ENCODE results near the gene ACYP2. TPM values are rescaled to one million over a fixed set of nuclear protein-coding genes. Genes with fewer than 3 reads are reported as not detected.

The ACYP2 gene
- total RNA-seq, 1 donor, result 10.7 TPM

DNA sequence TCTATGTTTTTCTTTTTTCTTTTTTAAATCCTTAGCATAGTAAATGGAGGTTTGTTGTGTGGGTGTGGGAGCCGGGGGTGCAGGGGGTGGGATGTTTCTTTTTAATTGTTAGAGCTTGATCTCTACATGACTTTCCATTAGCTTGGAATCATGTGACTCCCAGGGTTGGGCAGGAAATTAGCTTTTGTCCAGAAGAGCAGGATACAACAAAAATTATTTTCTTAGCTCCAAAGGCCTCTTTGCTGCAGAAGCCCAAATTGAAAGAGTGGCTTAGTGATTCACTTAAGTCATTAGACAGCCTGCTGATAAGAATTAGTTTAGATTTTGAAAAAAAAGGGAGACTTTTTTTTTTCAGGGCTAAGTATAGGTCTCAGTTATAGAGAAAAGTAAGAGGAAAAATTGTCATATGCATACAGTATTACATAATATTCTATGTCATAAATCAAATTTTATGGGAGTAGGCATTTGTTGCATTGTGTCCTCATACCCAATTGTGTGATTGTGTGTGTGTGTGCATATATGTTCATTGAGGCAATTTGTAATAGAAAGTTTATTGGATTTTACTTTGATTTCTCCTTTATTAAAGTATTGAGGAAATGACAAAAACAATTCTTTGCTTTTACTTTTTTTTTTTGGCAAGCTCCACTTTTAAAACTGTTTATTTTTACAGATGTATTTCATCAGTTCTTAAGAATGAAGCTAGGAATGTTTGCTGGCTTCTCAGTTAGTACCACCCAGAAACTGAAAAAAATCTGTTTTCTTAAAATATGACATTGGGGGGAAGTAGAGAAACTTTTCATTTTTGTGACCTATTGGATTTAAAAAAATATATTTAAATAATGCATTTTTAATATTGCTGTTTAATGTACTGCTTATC is 93.2 kb downstream of the ACYP2 start:
- H3K27me3 ChIP-seq (ENCODE audit: insufficient read depth, low read length), result no peaks in the 10 kb centered on the region
- no peaks in the 10 kb centered on the region for H3K4me1 ChIP-seq (ENCODE audit: insufficient read depth, low read length)
- no peaks in the 10 kb centered on the region for H3K9me3 ChIP-seq (ENCODE audit: low read depth, low read length)
- H3K4me3 ChIP-seq (ENCODE audit: low read length), result no peak overlapping the region

DNA sequence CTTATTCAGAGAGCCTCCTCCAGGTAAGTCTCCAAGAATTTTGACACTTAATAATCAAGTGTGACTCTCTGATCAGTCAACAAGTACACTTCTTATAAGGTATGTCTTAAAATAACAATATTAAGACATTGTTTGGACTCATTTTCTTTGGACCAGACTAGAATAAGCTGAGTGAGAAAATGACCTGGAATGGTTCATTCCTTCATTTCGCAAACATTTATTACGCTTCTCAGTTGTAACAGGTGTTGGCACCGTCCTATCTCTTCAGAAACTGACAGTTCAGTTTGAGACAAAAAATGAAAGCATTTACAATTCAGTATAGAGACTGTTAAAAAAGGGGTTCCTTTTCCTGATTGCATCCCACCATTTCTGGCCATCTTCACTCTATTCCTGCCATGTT is 94.0 kb downstream of the ACYP2 start:
- Histone ChIP-seq H3K4me1 (ENCODE audit: insufficient read depth, low read length) (no peaks in the 10 kb centered on the region), H3K4me3 (ENCODE audit: low read length) (no peak overlapping the region), H3K9me3 (ENCODE audit: low read depth, low read length) (no peaks in the 10 kb centered on the region), H3K27me3 (ENCODE audit: insufficient read depth, low read length) (no peaks in the 10 kb centered on the region)

DNA sequence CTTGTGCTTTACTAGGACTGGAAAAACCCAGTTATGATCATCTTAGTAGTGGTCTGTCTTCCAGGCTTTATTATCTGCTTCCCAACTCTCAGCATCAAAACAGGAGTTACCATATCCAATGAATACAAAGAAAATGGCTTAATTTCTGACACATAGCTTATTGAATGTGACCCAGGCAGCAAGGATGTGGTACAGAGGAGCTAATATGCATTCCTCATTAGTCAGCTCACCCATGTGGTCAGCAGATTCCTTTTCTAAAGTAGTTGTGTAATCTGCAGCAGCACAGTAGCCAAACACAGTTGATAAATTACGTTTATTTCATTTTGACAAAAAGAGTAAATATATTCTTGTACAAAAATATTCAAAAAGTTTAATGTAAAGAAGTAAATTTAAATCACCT is 97.0 kb downstream of the ACYP2 start:
- Histone ChIP-seq H3K27me3 (ENCODE audit: insufficient read depth, low read length) (no peaks in the 10 kb centered on the region), H3K9me3 (ENCODE audit: low read depth, low read length) (peaks cover 9% of the 10 kb centered on the region), H3K4me3 (ENCODE audit: low read length) (no peak overlapping the region), H3K4me1 (ENCODE audit: insufficient read depth, low read length) (no peaks in the 10 kb centered on the region)

DNA sequence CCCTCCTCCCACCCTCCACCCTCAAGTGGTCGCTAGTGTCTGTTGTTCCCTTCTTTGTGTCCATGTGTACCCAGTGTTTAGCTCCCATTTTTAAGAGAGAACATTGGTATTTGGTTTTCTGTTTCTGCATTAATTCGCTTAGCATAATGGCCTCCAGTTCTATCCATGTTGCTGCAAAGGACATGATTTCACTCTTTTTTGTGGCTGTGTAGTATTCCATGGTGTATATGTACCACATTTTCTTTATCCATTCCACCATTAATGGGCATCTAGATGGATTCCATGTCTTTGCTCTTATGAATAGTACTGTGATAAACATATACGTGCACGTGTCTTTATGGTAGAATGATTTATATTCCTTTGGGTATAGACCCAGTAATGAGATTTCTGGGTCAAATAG is 97.7 kb downstream of the ACYP2 start:
- no peak overlapping the region for H3K4me3 ChIP-seq (ENCODE audit: low read length)
- H3K27me3 ChIP-seq (ENCODE audit: insufficient read depth, low read length), result no peaks in the 10 kb centered on the region
- peaks cover 9% of the 10 kb centered on the region for H3K9me3 ChIP-seq (ENCODE audit: low read depth, low read length)
- no peaks in the 10 kb centered on the region for H3K4me1 ChIP-seq (ENCODE audit: insufficient read depth, low read length)

DNA sequence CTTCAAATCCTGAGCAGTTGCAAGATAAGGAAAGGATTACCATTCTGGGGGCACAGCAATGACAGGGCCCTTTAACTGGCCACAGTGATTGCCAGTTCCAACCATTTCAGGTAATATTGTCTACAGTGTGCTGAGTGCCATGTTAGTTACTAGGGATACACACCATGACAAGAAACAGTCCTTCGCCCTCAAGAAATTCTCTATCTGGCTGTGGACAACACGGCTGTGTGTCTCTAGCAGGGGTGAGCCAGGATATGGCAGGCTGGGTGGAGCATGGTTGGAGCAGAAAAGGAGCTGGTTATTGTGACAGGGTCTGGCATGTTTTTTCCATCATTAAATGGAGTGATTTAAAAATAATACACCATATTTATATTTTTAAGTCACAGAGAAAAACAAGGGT is 109.6 kb downstream of the ACYP2 start:
- H3K4me3 ChIP-seq (ENCODE audit: low read length), result no peak overlapping the region
- H3K4me1 ChIP-seq (ENCODE audit: insufficient read depth, low read length), result no peaks in the 10 kb centered on the region
- no peaks in the 10 kb centered on the region for H3K9me3 ChIP-seq (ENCODE audit: low read depth, low read length)
- no peaks in the 10 kb centered on the region for H3K27me3 ChIP-seq (ENCODE audit: insufficient read depth, low read length)

DNA sequence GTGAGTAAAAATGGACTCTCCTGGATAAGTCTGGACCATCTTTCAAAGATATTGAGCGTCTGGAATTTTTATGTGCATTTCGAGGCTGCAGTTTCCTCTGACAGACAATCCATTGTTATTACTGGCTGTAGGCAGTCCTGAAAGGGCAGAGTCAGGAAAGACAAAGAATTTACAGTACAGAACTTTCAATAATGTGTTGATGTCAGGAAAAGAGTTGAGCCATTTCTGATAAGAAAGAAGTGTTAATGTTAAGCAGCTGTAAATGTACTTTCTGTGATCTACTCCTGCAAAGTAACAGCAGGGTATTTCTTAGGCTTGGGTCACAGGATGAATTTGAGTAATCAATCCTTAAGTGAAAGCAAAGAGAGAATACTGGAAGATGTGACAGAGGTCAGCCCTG is 110.8 kb downstream of the ACYP2 start:
- Histone ChIP-seq H3K4me1 (ENCODE audit: insufficient read depth, low read length) (no peaks in the 10 kb centered on the region), H3K9me3 (ENCODE audit: low read depth, low read length) (no peaks in the 10 kb centered on the region), H3K27me3 (ENCODE audit: insufficient read depth, low read length) (no peaks in the 10 kb centered on the region), H3K4me3 (ENCODE audit: low read length) (no peak overlapping the region)

DNA sequence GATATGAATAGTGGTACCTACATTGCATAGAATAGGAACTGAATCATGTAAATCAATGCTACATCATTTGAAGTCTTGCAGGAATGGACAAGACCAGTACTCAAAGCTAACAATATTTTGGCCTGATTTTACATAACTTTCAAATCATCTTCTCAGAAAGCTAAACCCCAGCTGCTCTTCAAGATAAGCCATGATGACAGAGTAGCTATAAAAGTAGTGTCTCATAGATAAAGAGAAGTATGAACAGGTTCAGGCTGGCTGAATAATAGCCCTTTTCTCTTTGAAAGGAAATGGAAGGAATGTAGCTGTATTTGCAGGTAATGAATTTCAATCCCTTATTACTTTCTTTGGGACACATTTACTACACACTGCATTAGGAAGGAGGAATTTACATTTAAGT is 112.4 kb downstream of the ACYP2 start:
- H3K27me3 ChIP-seq (ENCODE audit: insufficient read depth, low read length), result no peaks in the 10 kb centered on the region
- no peaks in the 10 kb centered on the region for H3K4me1 ChIP-seq (ENCODE audit: insufficient read depth, low read length)
- H3K9me3 ChIP-seq (ENCODE audit: low read depth, low read length), result no peaks in the 10 kb centered on the region
- H3K4me3 ChIP-seq (ENCODE audit: low read length), result no peak overlapping the region

DNA sequence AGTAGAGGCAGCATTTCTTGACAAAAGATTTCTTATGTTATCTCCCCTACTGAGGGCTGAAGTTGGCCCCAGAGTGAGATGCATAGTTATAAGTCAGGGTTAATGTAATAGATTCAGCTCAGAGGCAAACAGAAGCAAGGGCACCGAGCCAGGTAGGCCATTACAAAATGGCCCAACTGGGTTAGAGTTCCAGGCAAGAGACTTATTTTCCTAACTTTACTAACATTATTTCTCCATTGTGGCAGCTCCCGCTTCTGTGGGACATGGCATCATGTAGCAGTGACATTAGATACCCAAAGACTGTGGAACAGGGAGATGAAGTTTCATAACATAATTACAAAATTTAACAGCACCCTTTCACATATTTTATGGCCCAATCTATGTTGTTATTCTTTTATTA is 113.5 kb downstream of the ACYP2 start:
- Histone ChIP-seq H3K4me1 (ENCODE audit: insufficient read depth, low read length) (no peaks in the 10 kb centered on the region), H3K27me3 (ENCODE audit: insufficient read depth, low read length) (no peaks in the 10 kb centered on the region), H3K9me3 (ENCODE audit: low read depth, low read length) (no peaks in the 10 kb centered on the region), H3K4me3 (ENCODE audit: low read length) (no peak overlapping the region)

DNA sequence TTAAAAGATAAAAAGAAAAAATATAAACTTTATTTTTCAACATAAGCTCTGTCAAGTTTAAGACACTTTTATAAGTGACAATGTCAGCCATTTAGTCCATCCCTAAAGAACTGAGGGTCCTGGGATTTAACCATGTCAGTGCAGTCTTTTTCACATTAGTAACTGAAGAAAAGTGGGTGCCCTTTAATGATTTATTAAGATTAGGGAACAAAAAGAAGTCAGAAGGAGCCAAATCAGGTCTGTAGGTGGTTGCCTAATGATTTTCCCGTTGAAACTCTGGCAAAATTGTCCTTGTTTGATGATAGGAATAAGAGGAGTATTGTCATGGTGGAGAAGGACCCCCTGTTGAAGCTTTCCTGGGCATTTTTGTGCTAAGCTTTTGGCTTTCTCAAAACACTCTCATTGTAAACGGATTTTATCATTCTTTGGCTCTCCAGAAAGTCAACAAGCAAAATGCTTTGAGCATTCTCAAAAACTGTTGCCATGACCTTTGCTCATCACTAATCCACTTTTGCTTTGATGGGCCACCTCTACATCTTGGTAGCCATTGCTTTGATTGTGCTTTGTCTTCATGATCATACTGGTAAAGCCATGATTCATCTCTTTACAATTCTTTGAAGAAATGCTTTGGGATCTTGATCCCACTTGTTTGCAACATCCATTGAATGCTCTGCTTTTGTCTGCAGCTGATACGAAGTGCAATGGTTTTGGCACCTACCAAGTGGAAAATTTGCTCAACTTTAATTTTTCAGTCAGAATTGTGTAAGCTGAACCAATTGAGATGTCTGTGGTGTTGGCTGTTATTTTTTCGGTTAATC is 118.6 kb downstream of the ACYP2 start:
- no peaks in the 10 kb centered on the region for H3K27me3 ChIP-seq (ENCODE audit: insufficient read depth, low read length)
- H3K9me3 ChIP-seq (ENCODE audit: low read depth, low read length), result no peaks in the 10 kb centered on the region
- H3K4me1 ChIP-seq (ENCODE audit: insufficient read depth, low read length), result no peaks in the 10 kb centered on the region
- H3K4me3 ChIP-seq (ENCODE audit: low read length), result no peak overlapping the region

DNA sequence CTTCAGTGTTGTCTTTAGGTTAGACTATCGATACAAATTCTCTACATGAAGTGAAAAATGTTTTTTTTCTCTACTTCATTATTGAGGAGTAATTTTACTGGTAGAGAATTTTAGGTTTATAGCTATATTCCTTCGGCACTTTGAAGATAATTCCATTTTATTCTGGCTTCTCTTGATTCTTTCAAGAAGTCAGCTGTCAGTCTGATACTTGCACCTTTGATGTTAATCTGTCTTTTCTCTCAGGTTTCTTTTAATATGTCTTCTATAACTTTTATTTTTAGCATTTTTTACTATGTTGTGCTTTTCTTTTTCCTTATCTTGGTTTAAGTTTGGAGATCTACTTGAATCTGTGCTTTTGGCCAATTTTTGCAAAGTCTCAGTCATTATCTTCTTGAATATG is 122.0 kb downstream of the ACYP2 start:
- Histone ChIP-seq H3K27me3 (ENCODE audit: insufficient read depth, low read length) (no peaks in the 10 kb centered on the region), H3K9me3 (ENCODE audit: low read depth, low read length) (no peaks in the 10 kb centered on the region), H3K4me1 (ENCODE audit: insufficient read depth, low read length) (no peaks in the 10 kb centered on the region), H3K4me3 (ENCODE audit: low read length) (no peak overlapping the region)

DNA sequence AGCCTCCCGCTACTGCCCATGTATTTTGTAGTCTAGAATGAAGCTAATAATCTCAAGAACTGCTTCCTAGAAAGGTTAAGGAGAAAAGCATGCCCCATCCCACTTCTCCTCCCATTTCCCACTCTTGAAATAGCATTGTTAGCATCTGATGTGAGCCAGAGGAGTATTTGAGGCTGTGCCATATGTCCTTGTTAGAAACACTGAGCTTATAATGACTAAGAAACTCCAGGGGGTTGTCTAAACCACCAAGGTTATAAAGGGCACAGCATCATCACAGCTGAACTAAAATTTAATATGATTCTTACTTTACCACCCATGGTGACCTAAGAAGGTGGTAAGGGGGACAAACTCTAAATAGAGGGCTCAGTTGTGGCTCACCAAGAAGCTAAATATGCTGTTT is 124.0 kb downstream of the ACYP2 start:
- no peaks in the 10 kb centered on the region for H3K4me1 ChIP-seq (ENCODE audit: insufficient read depth, low read length)
- no peaks in the 10 kb centered on the region for H3K9me3 ChIP-seq (ENCODE audit: low read depth, low read length)
- H3K4me3 ChIP-seq (ENCODE audit: low read length), result no peak overlapping the region
- no peaks in the 10 kb centered on the region for H3K27me3 ChIP-seq (ENCODE audit: insufficient read depth, low read length)

DNA sequence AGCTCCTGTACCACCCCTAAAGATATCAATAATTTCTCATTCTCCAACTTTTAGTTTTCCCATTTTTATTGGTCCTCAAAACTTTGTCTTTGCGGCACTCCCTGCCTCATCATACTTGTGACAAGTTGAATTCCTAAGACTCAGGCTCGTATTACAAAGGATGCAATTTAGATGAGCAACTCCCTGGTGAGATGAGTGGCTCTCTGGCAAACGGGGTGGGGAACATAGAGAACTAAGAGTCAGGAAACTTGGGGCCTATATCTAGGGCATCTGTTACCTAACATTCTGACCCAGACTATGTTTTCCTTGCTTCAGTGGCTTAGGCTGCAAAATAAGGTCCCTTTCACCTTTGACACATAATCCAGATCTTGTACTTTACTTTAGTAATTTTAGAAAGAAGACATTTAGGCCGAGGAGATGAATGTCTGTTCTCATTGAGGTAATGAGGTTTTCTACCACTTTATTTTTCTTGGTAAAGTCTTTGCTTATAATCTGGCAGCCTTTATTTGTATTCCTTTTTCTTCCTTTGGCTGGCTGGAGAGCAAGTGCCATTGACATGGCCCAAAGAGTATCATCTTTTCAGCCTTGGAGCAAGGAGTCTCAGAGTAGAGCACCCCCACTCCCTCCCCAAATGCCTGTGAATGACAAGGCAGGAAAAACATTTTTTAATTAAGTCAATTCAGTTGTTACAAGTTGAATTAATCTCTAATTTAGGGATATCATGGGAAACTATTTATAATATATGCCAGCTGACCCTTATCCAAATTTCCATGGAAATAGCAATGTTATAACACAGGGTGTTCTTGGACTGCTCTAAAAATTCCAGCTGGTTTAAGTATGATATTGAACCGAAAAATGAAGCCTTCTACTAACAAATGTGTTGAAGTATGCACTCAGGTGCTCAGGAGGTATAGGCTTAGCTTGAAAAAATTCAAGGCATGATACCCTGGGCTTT is 125.4 kb downstream of the ACYP2 start:
- no peaks in the 10 kb centered on the region for H3K9me3 ChIP-seq (ENCODE audit: low read depth, low read length)
- no peaks in the 10 kb centered on the region for H3K4me1 ChIP-seq (ENCODE audit: insufficient read depth, low read length)
- H3K27me3 ChIP-seq (ENCODE audit: insufficient read depth, low read length), result no peaks in the 10 kb centered on the region
- H3K4me3 ChIP-seq (ENCODE audit: low read length), result no peak overlapping the region

DNA sequence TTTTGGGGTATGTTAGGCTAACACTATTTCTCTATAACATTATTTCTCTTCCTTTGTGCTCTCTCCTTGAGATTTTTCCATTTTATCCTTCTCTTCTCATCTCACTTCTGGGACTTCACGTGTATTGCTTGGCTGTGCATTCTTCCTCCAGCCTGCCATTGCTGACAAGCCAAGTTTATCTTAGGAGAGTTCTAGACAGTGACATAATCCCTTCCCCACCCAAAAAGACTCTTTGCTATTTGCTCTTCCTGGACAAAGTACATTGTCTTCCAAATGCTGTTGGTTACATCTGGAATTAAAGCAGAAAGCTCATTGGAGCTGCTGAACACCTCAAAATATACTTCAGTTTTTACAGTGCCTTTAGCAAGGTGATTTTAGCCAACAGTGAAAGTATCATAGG is 131.7 kb downstream of the ACYP2 start:
- no peaks in the 10 kb centered on the region for H3K9me3 ChIP-seq (ENCODE audit: low read depth, low read length)
- no peaks in the 10 kb centered on the region for H3K27me3 ChIP-seq (ENCODE audit: insufficient read depth, low read length)
- no peaks in the 10 kb centered on the region for H3K4me1 ChIP-seq (ENCODE audit: insufficient read depth, low read length)
- H3K4me3 ChIP-seq (ENCODE audit: low read length), result no peak overlapping the region

DNA sequence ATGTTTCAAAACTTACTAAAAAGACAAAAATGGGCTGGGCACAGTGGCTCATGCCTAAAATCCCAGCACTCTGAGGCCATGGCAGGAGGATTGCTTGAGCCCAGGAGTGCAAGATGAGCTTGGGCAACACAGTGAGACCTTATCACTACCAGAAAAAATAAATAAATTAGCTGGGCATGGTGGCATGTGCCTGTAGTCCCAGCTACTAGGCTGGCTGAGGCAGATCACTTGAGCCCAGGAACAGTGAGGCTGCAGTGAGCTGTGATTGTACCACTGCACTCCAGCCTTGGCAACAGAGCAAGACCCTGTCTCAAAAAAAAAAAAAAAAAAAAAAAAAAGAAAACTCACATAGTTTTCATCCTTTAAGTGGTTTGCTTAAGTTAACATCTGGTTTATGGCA is 134.2 kb downstream of the ACYP2 start:
- Histone ChIP-seq H3K27me3 (ENCODE audit: insufficient read depth, low read length) (no peaks in the 10 kb centered on the region), H3K9me3 (ENCODE audit: low read depth, low read length) (no peaks in the 10 kb centered on the region), H3K4me1 (ENCODE audit: insufficient read depth, low read length) (no peaks in the 10 kb centered on the region), H3K4me3 (ENCODE audit: low read length) (no peak overlapping the region)

DNA sequence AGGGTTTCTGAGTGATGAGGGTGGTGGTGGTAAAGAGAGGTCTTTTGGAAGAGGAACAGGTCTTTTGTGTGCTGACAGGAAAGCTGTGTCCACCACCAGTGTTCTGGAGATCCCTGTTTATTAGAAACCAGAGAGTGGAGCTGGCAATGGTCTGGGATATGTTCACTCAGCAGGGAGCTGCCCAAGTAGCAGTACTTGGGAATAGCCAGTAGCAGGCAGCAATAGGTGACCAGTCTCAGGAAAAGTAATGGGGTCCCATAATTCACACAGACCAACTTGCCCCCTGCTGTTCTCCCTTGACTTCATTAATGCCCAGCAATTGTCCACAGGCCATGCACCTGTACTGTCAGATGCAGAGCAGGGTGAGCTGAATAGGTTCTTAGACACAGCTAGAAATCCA is 138.8 kb downstream of the ACYP2 start:
- no peaks in the 10 kb centered on the region for H3K27me3 ChIP-seq (ENCODE audit: insufficient read depth, low read length)
- H3K4me1 ChIP-seq (ENCODE audit: insufficient read depth, low read length), result no peaks in the 10 kb centered on the region
- H3K4me3 ChIP-seq (ENCODE audit: low read length), result no peak overlapping the region
- no peaks in the 10 kb centered on the region for H3K9me3 ChIP-seq (ENCODE audit: low read depth, low read length)

All from mononuclear cell (primary cell).